Sigmoid colon (tissue), 7 donors: ENCODE measurements around the gene RTL10. TPM values are rescaled to one million over a fixed set of nuclear protein-coding genes. Genes with fewer than 3 reads are reported as not detected.
"Not testable (repeated sequence)": the region's sequence is repeated elsewhere in the genome, so short reads cannot be mapped to it uniquely, and the experiment has no call there.

Experiments used
- DNase-seq: peaks from one replicate; pipeline ENCODE4 v3.0.0-alpha.2; 2019
- H3K27ac ChIP-seq, 4 donors: fragments of 200-600 bp; sonication (generic); one replicate each; pipeline ENCODE4 v1.5.1; 2016 to 2019; ENCODE audit warnings: mild to moderate bottlenecking in 1 of 4
- H3K27me3 ChIP-seq, 3 donors: fragments of 200-600 bp; sonication (generic); one replicate each; pipeline ENCODE4 v1.5.1; 2019; ENCODE audit warnings: mild to moderate bottlenecking in 1 of 3
- H3K36me3 ChIP-seq, 4 donors: fragments of 200-600 bp; sonication (generic); one replicate each; pipeline ENCODE4 v1.5.1; 2016 to 2019
- H3K4me1 ChIP-seq, 4 donors: fragments of 200-600 bp; sonication (generic); one replicate each; pipeline ENCODE4 v1.5.1; 2017 to 2019
- H3K4me3 ChIP-seq, 4 donors: fragments of 200-600 bp; sonication (generic); one replicate each; pipeline ENCODE4 v1.5.1; 2017 to 2019; ENCODE audit warnings: mild to moderate bottlenecking in 2 of 4, moderate library complexity in 1 of 4
- H3K9me3 ChIP-seq, 4 donors: fragments of 200-600 bp in 3 of 4; sonication (generic) in 3 of 4; one replicate each; pipeline versions ENCODE4 v1.5.1 to v1.6.1; 2013 to 2019
- EP300 ChIP-seq, 4 donors: sonication (generic); formaldehyde crosslinking; IDR thresholded peaks; one replicate each; pipeline ENCODE4 v1.6.1; 2017; ENCODE audit warnings: antibody characterized with exemption in 4 of 4
- POLR2A ChIP-seq, 2 donors: fragments of 450-650 bp; IDR thresholded peaks; one replicate each; pipeline ENCODE4 v1.6.1; 2016; ENCODE audit warnings: antibody characterized with exemption in 2 of 2, mild to moderate bottlenecking in 2 of 2, moderate library complexity in 2 of 2
- POLR2AphosphoS5 ChIP-seq, 4 donors: sonication (generic); formaldehyde crosslinking; IDR thresholded peaks; one replicate each; pipeline ENCODE4 v1.6.1; 2017; ENCODE audit warnings: antibody characterized with exemption in 4 of 4
- WGBS, 2 donors: extraction: QIAGEN DNeasy Blood & Tissue Kit; methylation state at CpG; one replicate each; pipeline ENCODE4 v1.1.7; 2013; 5-methylcytosine and 5-hydroxymethylcytosine counted together
- intact Hi-C: fragments of 100-400 bp; cut with DNase I; formaldehyde crosslinking; loops from one replicate; pipeline ENCODE4 v1.15.1; 2023
- polyA plus RNA-seq, 3 donors: library from polyadenylated mRNA; stranded (reverse); fragments of 200-250 nt; gene quantifications; one replicate each; pipeline ENCODE4 v1.2.3, GENCODE V29; 2013
- total RNA-seq, 4 donors: library from RNA; depleted of rRNA; stranded (reverse); fragments of >200 nt; gene quantifications; one replicate each; pipeline ENCODE4 v1.1.0, GENCODE V29; 2016
- TF ChIP-seq, protein P1 (sequence below), 4 experiments: fragments of 450-650 bp in 3 of 4; fragments of 200-600 bp in 1 of 4; IDR thresholded peaks; one replicate each; pipeline ENCODE4 v1.5.1; 2016 to 2019; ENCODE audit warnings: antibody characterized with exemption in 4 of 4, mild to moderate bottlenecking in 3 of 4, moderate library complexity in 2 of 4
- donor health status: healthy with polysubstance abuse.
- donor health status: Bipolar disorder and iron deficiency.
- donor health status: healthy.

RTL10 gene
- total and polyA plus RNA-seq, 7 donors: 1.8 to 15.0 (median 7.8) TPM

DNA sequence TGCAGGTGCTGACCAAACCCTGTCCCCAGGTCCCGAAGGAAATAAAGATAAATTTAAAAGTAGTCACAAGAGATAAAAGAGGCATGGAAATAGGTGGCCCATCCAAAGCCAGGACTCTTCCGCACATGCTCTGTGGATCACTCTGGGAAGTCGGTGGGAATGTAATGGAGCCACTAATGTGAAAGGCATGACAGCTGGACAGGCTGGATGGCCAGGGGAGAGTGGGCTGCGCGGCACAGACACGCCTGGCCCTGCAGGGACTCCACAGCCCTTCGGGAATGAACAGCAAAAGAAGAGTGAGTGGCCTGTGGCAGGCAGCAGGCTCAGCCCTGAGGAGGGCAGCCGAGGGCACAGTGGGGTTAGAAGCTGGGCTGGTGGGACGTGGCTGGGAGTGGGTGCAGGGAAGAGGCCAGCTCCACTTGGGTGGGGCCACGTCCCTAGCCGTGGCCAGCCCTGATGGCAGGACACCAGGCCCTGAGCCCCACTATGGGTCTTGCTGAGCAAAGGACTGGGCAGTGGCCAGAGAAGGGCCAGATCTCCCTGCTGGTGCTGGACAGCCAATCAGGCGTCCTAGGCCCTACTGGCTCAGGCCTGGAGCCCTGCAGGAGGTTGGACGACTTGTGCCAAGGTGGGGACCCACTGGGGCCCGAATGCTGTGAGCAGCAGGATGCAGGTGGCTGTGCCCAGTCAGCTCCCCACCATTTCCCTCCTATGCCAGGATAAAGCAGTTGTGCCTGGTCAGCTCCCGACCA is 31.3 kb upstream of the RTL10 start:
- Histone ChIP-seq H3K36me3 (peaks cover 0 to 5% (median 4%) of the 10 kb centered on the region in 4 donors), H3K27ac (no peak overlapping the region)
- WGBS, 2 donors: 84 to 86% methylated on average over 15 of the region's 15 CpGs

GRCh38 chr22:19884954-19885751 is 30.5 kb upstream of the RTL10 start:
- no peak overlapping the region for H3K4me3 ChIP-seq
- H3K27me3 ChIP-seq: no peaks in the 10 kb centered on the region
- H3K36me3 ChIP-seq: peaks cover 0 to 5% (median 4%) of the 10 kb centered on the region in 4 donors
- H3K9me3 ChIP-seq: no peaks in the 10 kb centered on the region
- TF ChIP-seq, protein P1, sequence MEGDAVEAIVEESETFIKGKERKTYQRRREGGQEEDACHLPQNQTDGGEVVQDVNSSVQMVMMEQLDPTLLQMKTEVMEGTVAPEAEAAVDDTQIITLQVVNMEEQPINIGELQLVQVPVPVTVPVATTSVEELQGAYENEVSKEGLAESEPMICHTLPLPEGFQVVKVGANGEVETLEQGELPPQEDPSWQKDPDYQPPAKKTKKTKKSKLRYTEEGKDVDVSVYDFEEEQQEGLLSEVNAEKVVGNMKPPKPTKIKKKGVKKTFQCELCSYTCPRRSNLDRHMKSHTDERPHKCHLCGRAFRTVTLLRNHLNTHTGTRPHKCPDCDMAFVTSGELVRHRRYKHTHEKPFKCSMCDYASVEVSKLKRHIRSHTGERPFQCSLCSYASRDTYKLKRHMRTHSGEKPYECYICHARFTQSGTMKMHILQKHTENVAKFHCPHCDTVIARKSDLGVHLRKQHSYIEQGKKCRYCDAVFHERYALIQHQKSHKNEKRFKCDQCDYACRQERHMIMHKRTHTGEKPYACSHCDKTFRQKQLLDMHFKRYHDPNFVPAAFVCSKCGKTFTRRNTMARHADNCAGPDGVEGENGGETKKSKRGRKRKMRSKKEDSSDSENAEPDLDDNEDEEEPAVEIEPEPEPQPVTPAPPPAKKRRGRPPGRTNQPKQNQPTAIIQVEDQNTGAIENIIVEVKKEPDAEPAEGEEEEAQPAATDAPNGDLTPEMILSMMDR (IDR thresholded peaks at IDR 0.05): no peak
- TF ChIP-seq POLR2AphosphoS5 (IDR thresholded peaks at IDR 0.05): no peak
- TF ChIP-seq POLR2A (IDR thresholded peaks at IDR 0.05): no peak
- TF ChIP-seq EP300 (IDR thresholded peaks at IDR 0.05): no peak
- WGBS, 2 donors: 87 to 93% methylated on average over 26 of the region's 26 CpGs
- peak; percentile 60 for DNase-seq
- intact Hi-C loops: no loop called here
- H3K4me1 ChIP-seq: peaks cover 0 to 30% (median 23%) of the 10 kb centered on the region in 4 donors
- H3K27ac ChIP-seq: no peak overlapping the region

More for the DNA sequence above, 31.3 kb upstream of the RTL10 start:
- peak; percentile 62 for DNase-seq
- no peak for TF ChIP-seq EP300 (IDR thresholded peaks at IDR 0.05)
- TF ChIP-seq POLR2A (IDR thresholded peaks at IDR 0.05): no peak
- no peak for TF ChIP-seq POLR2AphosphoS5 (IDR thresholded peaks at IDR 0.05)
- TF ChIP-seq, protein P1 (IDR thresholded peaks at IDR 0.05): no peak
- Histone ChIP-seq H3K9me3 (no peaks in the 10 kb centered on the region), H3K27me3 (no peaks in the 10 kb centered on the region), H3K4me1 (peaks cover 0 to 22% (median 15%) of the 10 kb centered on the region in 4 donors), H3K4me3 (no peak overlapping the region)
- intact Hi-C loops: no loop called here

DNA sequence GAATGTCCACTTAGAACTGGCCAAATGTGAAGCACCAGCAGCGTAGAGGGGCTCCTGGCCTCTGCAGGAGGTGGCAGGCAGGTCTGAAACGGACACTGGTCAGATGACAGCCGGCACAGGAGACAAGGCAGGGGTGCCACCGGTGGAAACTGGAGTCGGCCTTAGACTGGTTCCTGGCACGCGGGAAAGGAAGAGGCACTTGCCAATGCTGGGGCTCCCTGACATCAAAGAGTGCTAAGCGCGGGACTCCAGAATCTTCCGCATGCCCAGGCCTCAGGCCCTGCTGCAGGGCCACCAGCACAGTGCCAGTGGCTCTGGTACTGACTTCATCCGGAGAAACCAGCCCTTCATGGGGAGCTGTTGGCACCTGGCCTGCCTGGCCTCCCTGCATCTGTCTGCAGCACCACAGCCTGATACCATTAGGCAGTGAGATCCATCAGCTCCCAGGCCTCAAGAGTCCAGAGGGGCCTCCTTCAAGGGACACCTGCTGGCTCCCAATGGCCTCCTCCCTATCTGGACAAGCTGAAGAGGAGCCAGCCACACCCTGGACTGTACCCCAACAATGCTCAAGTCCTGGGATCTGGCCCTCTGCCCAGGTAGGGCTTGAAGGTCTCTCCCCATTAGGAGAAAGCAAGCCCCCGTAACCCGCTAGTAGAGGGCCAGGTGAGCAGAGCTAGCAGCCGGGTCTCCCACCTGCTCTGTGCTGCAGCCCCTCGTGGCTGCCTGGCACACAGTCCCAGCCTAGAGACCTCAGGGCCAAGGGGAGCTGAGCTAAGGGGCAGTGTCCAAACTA is 29.7 kb upstream of the RTL10 start:
- Histone ChIP-seq H3K9me3 (no peaks in the 10 kb centered on the region), H3K4me1 (peaks cover 0 to 38% (median 30%) of the 10 kb centered on the region in 4 donors), H3K27me3 (no peaks in the 10 kb centered on the region), H3K27ac (no peak overlapping the region), H3K36me3 (peaks cover 0 to 5% (median 4%) of the 10 kb centered on the region in 4 donors), H3K4me3 (no peak overlapping the region)
- no peak for TF ChIP-seq POLR2AphosphoS5 (IDR thresholded peaks at IDR 0.05)
- no peak for TF ChIP-seq POLR2A (IDR thresholded peaks at IDR 0.05)
- TF ChIP-seq, protein P1 (IDR thresholded peaks at IDR 0.05): no peak
- intact Hi-C loops: no loop called here
- WGBS, 2 donors: 92 to 94% methylated on average over 15 of the region's 15 CpGs
- peak; percentile 56 for DNase-seq

- peak; percentile 56 for DNase-seq
- H3K27me3 ChIP-seq, H3K36me3 ChIP-seq, intact Hi-C loops, H3K9me3 ChIP-seq, H3K4me3 ChIP-seq, H3K27ac ChIP-seq: not testable (repeated sequence)
- peaks cover 0 to 42% (median 31%) of the 10 kb centered on the region in 4 donors for H3K4me1 ChIP-seq
- WGBS, 2 donors: 94 to 95% methylated on average over 8 of the region's 8 CpGs
Observed at GRCh38 chr22:19883446-19883845, 28.8 kb upstream of the RTL10 start.
